GM21423 (cell line): Measurements from ENCODE around the gene RMC1.
"Not testable (repeated sequence)": the region's sequence is repeated elsewhere in the genome, so short reads cannot be mapped to it uniquely, and the experiment has no call there.

Source experiments
- ATAC-seq: cut with Tn5 transposase; IDR thresholded peaks from one replicate; pipeline ENCODE4 v1.9.1; 2021; ENCODE audit warnings: mild to moderate bottlenecking, moderate library complexity; ENCODE audit not compliant: unreplicated experiment

The RMC1 gene

DNA sequence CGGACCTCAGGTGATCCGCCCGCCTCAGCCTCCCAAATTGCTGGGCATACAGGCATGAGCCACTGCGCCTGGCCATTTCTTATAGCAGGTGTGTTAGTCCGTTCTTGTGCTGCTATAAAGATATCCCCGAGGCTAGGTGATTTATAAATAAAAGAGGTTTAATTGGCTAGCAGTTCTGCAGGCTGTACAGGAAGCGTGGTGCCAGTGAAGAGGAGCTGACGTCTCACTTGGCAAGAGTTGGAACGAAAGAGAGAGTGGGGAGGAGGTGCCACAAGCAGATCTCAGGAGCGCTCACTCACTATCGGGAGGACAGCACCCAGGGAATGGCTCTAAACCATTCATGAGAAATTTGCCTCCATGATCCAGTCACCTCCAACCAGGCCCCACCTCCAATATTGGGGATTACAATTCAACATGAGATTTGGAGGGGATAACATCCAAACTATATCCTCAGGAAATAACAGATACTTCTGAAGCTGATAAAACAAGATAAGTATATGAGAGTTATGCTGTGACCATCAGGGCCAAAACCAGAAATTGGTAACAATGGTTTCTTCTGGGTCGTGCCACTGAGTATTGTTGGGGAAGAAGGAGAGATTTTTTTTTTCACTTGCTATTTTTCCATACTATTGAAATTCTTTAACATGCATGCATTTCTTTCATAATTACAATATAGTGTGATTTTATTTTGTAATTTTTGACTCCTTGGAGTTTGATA lies 7.4 kb upstream of the RMC1 start:
- no peak for ATAC-seq

- no peak for ATAC-seq
Measured at GRCh38 chr18:23498117-23498516, 5.2 kb upstream of the RMC1 start.

GRCh38 chr18:23498877-23499276 lies 4.4 kb upstream of the RMC1 start:
- peak; percentile 28 for ATAC-seq

GRCh38 chr18:23499291-23499781 lies 4.0 kb upstream of the RMC1 start:
- no peak for ATAC-seq

DNA sequence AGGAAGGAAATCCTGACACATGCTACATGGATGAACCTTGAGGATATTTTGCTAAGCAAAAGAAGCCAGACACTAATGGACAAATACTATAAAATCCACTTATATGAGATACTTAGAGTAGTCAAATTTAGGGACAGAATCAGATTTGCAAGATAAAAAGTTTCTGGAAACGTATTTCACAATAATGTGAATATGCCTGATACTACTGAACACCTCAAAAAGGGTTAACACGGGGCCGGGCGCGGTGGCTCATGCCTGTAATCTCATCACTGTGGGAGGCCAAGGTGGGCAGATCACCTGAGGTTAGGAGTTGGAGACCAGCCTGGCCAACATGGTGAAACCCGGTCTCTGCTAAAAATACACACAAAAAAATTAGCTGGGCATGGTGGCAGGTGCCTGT lies 1.7 kb upstream of the RMC1 start:
- ATAC-seq: no peak

GRCh38 chr18:23502516-23503037 lies 734 bp upstream of the RMC1 start:
- ATAC-seq: no peak

DNA sequence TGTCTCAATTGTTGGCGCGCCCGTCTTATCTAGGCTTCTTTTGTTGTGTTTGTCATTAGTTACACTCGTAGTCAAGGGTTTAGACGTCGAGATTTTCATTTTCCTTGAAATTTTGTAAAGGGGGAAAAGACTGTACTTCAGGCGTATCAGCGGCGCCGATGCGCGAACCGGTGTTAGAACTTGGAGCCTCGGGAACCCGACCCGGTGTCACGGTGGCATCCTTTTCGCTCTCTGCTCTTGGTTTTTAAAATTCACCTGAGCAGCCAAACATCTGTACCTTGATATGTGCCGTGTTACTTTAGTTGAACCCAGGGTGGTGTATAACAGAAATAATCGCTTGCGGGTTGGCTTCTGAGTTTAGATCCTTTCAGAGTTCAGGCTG lies 643 bp downstream of the RMC1 start:
- no peak for ATAC-seq

DNA sequence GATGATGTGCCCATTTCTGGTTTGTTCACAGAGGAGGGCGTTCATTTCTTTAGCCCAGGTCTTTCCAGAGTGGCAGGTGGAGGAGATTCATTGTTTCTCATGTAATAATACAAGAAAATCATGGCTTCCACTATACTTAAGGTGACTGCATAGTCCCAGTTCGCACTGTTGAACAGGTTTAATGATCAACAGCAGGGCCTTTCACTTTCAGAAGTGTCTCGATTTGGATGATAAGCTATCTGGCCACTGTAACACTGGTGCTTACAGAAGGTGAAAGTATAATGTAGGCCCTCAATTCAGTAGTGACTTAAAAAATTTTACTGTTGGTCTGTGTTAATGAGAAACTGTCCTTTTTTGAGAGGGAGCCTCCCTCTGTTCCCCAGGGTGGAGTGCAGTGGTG lies 1.4 kb downstream of the RMC1 start:
- ATAC-seq: peak; percentile 57

DNA sequence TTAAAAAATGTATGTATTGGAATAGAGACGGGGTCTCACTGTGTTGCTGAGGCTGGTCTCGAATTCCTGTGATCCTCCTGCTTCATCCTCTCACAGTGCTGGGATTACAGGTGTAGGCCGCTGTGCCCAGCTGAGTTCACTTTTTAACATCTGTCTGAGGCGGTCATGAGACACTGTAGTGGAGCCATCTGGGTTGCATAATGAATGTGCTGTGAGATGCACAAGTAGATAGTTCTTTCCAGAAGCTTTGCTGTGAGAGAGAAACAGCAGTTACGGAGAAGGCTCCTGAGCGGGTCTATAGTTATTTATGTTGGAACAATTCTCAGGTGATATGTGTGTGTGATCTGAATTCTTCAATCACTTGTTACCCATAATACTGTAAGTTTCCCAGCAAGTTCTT lies 3.1 kb downstream of the RMC1 start:
- ATAC-seq: no peak

- ATAC-seq: not testable (repeated sequence)
Measured at GRCh38 chr18:23510923-23511322, 7.6 kb downstream of the RMC1 start.

DNA sequence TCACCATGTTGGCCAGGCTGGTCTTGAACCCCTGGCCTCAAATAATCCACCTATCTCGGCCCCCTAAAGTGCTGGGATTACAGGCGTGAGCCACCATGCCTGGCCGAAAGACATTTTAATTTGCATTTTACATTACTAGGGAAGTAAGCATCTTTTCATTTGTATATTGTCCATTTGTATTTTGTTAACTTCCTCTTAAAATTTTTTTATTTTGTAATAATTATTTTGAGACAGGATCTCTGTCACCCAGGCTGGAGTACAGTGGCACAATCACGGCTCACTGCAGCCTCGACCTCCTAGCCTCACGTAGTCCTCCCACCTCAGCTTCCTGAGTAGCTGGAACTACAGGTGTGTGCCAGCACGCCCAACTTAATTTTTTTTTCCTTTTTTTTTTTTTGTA lies 8.9 kb downstream of the RMC1 start:
- ATAC-seq: not testable (repeated sequence)

DNA sequence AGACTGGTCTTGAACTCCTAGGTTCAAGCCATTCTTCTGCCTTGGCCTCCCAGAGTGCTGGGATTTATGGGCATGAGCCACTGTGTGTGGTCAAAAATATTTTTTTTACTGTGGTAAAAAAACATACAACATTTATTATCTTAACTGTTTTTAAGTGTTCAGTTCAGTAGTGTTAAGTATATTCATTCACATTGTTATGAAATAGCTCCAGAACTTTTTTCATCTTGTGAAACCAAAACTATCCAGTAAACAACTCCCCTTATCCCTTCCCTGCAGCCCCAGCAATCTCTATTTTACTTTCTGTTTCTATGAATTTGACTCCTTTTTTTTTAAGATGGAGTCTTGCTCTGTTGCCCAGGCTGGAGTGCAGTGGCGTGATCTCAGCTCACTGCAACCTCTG lies 9.3 kb downstream of the RMC1 start:
- no peak for ATAC-seq

DNA sequence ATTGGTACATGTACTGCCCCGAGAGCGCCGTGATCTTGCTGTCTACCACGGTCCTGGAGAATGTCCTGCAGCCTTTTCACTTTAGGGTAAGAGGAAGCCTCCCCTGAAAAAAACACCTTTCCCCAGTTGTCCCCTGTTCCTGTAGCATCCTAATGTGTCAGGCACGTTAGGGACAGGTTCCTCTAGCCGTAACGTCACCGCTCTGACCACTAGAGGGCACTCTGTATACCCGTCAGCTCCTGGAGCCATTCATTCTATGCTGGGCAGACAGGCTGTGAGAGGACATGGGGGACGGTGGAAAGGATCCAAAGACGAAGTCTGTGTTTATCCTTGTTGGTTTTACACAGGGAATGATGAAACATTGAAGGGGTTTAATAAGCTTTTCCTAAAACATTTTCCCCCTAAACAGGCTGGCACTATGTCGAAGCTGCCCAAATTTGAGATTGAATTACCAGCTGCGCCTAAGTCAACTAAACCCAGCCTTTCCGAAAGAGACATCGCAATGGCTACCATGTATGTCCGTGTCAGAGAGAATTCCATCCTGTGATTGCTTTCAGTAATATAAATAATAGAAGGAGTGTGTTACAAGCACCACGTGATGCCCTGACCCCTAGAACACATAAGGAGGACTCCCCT lies 12.7 kb downstream of the RMC1 start:
- peak; percentile 79 for ATAC-seq

- ATAC-seq: no peak
Measured at GRCh38 chr18:23519734-23520133, 16.4 kb downstream of the RMC1 start.

GRCh38 chr18:23521271-23521670 lies 18.0 kb downstream of the RMC1 start:
- ATAC-seq: no peak

- no peak for ATAC-seq
Measured at GRCh38 chr18:23521907-23522306, 18.6 kb downstream of the RMC1 start.

- no peak for ATAC-seq
Measured at GRCh38 chr18:23523429-23524212, 20.3 kb downstream of the RMC1 start.

- no peak for ATAC-seq
Measured at GRCh38 chr18:23524213-23524707, 20.9 kb downstream of the RMC1 start.

DNA sequence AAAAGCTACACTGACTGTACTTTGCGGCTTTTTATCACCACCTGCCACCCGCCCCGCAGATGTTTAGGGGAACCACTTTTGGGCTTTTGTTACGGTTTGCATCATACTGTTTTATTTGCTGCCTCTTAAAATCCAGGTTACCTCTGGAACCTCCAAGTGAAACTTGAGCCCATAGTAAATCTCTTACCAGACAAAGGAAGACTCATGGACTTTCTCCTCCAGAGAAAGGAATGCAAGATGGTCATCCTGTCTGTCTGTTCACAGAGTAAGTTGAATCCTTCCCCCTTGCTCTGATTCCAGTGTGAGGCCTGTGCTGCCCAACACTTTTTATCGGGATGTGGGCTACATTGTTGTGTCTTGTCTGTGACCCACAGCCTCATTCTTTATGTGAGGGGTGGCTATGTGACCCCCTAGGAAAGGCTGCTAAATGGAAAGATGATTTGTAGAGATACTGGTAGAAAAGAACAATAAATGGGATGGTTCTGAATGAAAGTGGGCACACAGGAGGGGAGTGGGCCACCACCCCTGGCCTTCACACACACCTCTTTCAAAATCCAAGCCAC lies 23.3 kb downstream of the RMC1 start:
- no peak for ATAC-seq

DNA sequence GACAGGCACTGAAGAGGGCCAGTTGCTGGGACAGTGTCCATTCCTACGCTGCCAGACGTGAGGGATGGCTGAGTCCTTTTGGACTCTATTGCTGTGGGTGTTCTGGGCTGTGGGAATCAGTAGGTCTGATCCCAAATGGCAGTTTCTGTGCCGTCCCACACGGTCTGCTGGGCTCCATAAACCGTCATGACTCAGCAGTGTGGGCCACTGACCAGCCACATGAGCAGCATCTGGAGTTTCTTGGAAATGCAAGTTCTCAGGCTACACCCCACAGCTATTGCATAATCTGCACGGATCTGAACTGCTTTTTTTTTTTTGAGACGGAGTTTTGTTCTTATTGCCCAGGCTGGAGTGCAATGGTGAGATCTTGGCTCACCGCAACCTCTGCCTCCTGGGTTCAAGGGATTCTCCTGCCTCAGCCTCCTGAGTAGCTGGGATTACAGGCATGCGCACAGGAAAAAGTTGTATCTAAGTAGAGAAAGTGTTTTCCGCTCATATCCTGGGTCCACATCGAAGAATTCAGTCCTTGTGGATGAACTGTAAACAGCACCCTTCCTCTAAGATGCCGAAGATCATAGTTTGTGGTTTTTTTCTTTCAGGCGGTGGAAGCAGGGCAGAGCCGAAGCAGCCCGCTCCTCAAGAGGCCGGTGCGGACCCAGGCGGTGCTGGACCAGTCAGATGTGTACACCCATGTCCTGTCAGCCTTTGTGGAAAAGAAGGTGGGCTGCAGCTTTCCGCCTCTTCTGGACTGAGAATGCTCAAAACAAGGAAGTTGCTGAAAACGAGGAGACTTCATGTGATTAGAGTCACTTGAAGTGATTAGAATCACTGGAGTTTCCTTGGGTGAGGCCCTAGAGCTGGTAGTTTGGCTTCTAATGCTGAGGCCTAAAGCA lies 25.5 kb downstream of the RMC1 start:
- no peak for ATAC-seq
